Left ventricle myocardium superior (tissue), 1 donor: ENCODE measurements around the gene NBPF26. TPM values are rescaled to one million over a fixed set of nuclear protein-coding genes. Genes with fewer than 3 reads are reported as not detected.
"Not testable (repeated sequence)": the region's sequence is repeated elsewhere in the genome, so short reads cannot be mapped to it uniquely, and the experiment has no call there.

Source experiments
- ATAC-seq: fragments of 200-7000 bp; cut with Tn5 transposase; one replicate; pipeline ENCODE4 v1.9.1; 2020; ENCODE audit warnings: mild to moderate bottlenecking, moderate library complexity
- DNase-seq: peaks from one replicate; pipeline ENCODE4 v3.0.0-alpha.2; 2020
- intact Hi-C: fragments of 100-400 bp; cut with micrococcal nuclease; formaldehyde crosslinking; loops from one replicate; pipeline ENCODE4 v1.11.0; 2022
- total RNA-seq: library from RNA; stranded (reverse); fragmentation: NEBNext Ultra II Directional; extraction: Animal tissue kit (Norgen Biotek cat#: 25700); gene quantifications from one replicate; pipeline ENCODE4 v1.2.1, GENCODE V29; 2021
- donor health status: DM: no; HTN: yes; CAD: no; lungs with severe emphysema.

NBPF26 gene
- total RNA-seq, 1 donor from 2014 or later = 0.64 TPM

DNA sequence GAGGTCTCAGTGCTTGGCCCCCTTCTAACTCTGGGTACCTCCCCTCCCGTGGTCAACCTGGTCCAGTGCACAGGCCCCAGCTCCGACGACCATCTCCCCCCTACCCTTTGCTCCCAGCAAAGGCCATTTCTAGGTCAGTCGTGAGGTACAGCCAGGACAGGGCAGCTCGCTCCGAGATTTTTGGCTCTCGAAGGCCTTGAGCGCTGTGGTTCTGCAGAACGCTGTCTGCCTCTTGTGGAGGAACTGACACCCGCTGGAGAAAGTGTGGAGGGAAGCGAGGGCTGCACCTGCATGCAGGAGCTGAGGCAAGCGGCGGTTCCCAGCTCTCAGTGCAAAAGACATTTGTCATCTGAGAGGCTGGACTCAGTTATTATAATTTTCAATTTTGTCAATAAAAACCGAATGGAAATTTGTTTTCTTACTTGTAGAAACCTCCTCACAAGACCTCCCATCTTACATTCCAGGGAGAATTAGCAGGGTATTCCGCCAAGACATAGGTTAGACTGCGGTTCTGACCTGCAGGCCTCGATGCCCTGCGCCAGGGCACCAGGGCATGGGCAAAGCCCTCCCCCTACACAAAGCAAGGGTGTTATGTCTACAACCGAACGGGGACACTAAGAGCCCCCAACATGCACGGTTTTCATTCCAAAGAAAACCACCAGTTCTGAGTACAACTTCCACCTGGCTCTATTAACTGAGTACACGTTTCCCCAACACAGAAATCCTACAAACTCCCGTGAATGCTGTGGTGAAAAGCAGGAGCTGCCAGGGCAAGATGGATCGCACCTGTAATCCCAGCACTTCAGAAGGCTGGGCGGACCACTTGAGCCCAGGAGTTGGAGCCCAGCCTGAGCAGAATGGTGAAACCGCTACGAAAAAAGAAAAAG is 125.9 kb downstream of the NBPF26 start:
- ATAC-seq, intact Hi-C loops, DNase-seq: not testable (repeated sequence)

DNA sequence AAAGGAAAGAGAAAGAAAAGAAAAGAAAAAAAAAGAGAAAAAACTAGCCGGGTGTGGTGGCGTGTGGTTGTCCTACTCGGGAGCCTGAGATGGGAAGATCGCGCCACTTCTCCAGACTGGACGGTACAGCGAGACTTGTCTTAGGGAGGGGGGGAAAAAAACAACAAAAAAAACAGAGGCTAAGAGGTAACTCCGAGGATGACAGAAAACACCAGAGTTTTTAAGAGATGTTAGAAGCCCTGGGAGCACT is 126.5 kb downstream of the NBPF26 start:
- intact Hi-C loops, DNase-seq, ATAC-seq: not testable (repeated sequence)

DNA sequence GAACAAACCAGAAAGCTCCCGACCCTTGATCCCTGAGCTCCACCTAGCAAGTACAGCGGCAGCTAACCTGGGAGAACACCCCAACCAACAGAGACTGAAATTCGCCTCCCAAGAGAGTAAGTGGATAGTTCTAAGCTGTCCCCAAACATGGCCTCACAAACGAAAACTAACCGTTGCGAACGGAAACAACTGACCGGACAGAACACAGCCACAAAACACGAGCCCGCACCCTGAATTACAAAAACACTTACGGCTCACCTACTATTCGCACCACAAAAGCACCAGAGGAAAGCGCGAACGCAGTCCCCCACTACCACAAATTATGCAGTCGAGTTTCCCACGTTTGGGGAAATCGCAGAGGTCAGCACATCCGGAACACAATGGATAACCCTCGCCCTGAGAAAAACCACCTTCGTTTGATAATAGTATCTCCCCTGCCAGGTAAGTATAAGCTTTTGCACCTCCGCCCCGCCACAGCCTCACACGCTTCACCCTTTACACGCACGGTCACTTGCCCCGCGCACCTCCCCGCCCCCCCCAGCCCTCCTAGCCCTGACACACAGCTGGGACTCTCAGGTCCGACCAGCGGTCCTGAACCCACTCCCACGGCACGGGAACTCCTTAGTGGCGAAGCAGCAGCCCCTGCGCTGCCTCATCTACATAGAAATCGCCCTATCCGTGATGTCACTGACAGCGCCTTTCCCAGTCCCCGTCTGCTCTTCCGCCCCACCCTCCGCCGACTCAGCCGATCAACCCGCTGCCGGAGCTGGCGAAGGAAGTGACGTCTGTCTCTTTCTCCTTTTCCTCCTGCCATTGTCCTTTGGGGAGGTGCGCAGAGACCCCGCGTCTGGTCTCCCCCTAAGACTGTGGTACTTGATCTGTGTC is 127.0 kb downstream of the NBPF26 start:
- DNase-seq, intact Hi-C loops, ATAC-seq: not testable (repeated sequence)

DNA sequence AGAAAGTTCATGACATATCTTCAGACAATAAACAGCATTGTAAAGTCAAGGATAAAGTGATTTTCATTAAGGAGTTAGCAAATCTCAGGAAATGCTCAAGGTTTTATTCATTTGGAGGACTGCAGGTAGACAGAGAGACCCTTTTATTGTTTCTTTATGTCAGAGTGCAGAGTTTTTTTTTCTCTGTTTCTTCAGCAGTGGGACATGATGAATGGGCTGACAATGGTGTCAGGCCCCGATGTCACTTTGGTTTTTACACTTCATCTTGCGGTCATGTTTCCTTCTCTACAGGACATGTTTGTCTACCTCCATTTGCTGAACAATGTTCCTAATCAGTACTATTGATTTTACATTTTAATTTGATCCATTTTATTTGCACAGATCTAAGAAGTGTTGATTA is 134.4 kb downstream of the NBPF26 start:
- DNase-seq, intact Hi-C loops, ATAC-seq: not testable (repeated sequence)

DNA sequence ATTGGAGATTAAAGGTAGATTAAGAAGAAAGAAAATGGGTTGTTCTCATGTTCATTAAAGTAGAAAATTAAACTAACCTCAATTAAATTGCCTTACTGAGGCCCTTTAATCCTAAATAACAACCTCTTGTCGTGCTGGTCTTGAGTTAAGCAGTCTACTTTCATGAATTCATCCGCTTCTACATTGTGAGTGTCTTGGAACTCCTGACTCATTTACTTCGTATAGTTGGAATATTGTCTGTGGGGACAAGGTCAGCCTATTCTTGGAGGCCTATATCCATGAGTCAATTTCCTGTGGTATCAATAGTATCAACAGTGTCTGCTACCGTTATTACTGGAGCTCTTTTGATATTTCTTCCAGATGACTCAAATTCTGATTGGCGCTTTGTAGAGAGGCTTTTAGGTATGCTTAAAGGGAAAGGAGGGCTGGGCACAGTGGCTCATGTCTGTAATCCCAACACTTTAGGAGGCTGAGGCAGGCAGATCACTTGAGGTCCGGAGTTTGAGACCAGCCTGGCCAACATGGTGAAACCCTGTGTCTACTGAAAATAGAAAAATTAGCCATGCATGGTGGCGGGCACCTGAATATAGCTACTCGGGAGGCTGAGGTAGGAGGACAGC is 136.0 kb downstream of the NBPF26 start:
- intact Hi-C loops, DNase-seq, ATAC-seq: not testable (repeated sequence)

DNA sequence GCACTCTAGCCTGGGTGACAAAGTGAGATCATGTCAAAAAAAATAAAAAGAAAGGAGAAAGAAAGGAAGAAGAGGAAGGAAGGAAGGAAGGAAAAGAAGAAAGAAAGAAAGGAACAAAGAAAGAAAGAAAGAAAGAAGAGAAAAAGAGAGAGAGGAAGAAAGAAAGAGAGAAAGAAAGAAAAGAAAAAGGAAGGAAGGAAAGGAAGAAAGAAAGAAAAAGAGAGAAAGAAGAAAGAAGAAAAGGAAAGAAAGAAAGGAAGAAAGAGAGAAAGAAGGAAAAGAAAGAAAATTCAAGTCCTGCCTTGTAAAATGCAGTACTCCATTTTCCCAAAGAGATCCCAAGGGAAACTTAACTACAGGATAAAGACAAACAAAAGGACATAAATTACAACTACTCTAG is 154.5 kb downstream of the NBPF26 start:
- intact Hi-C loops, DNase-seq, ATAC-seq: not testable (repeated sequence)

DNA sequence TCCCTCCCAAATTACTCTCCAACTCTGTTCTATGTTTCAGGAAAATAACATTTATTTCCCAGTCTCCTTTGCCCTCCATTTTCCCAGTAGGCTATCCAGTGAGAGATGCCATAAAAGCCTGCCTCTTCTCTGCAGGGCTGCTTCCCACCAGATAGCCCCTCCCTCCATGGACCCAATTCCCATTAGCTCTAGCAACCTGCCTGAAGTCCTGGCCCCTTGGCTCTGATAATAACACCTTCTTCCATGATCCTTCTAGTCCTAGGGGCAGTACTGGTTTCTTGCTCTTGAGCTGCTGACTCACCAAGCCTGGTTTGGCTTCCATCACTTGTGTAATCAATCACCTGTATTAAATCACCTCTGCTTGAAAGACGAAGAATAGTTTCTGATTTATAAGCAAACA is 156.3 kb downstream of the NBPF26 start:
- intact Hi-C loops, DNase-seq, ATAC-seq: not testable (repeated sequence)

DNA sequence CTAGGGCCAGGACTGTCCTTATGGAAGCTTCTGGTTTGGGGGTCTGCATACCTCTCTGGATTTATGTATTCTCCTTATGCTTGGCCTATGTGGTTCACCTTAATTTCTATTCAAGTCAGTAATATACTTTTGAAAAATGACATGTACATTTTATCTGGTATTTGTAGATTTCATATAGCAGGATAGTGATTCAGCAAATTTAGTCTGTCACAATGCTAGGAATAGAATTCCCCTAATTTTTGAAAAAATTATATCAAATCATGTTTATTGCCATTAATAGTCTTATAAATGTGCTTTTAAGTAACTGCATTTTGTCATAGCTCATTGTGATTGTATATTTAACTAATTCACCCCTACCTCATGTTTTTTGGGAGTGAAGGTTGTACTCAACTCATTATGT is 158.2 kb downstream of the NBPF26 start:
- ATAC-seq, intact Hi-C loops, DNase-seq: not testable (repeated sequence)

Other genes with a start within 250 kb of the NBPF26 start
- not detected for gene PPIAL4A, start 165.8 kb downstream of the NBPF26 start, total RNA-seq